T-helper 1 cell treated with Interleukin-12 subunit alpha and Interleukin-12 subunit beta and Interleukin-4 antibody, amounts not matched to agents 30 μg/mL and 1 μg/mL, for 36 hours (primary cell): ENCODE measurements around the gene SLC39A3.

Experiments
- H3K27ac Mint-ChIP-seq: one replicate; pipeline ENCODE4 v1.8.0; 2021; ENCODE audit warnings: mild to moderate bottlenecking, mixed read lengths
- H3K27me3 Mint-ChIP-seq: one replicate; pipeline ENCODE4 v1.8.0; 2021; ENCODE audit warnings: low read depth, mixed read lengths
- H3K36me3 Mint-ChIP-seq: one replicate; pipeline ENCODE4 v1.8.0; 2021; ENCODE audit warnings: low read depth, mixed read lengths
- H3K4me1 Mint-ChIP-seq: one replicate; pipeline ENCODE4 v1.8.0; 2021; ENCODE audit warnings: low read depth, mixed read lengths
- H3K4me3 Mint-ChIP-seq: one replicate; pipeline ENCODE4 v1.8.0; 2021; ENCODE audit warnings: mild to moderate bottlenecking, moderate library complexity, mixed read lengths
- H3K9me3 Mint-ChIP-seq: one replicate; pipeline ENCODE4 v1.8.0; 2021; ENCODE audit warnings: mixed read lengths

The SLC39A3 gene

GRCh38 chr19:2701361-2702169, 38.3 kb downstream of the SLC39A3 start:
- Mint-ChIP-seq H3K27me3 (peaks cover 13% of the 10 kb centered on the region), H3K27ac (no peak overlapping the region), H3K4me3 (peak overlapping the region; percentile 46), H3K4me1 (peaks cover 2% of the 10 kb centered on the region), H3K36me3 (no peaks in the 10 kb centered on the region), H3K9me3 (no peaks in the 10 kb centered on the region)

GRCh38 chr19:2700660-2701360, 39.0 kb downstream of the SLC39A3 start:
- Mint-ChIP-seq H3K36me3 (no peaks in the 10 kb centered on the region), H3K4me3 (no peak overlapping the region), H3K9me3 (no peaks in the 10 kb centered on the region), H3K27me3 (peaks cover 13% of the 10 kb centered on the region), H3K4me1 (peaks cover 2% of the 10 kb centered on the region), H3K27ac (no peak overlapping the region)

GRCh38 chr19:2699413-2700140, 40.2 kb downstream of the SLC39A3 start:
- peaks cover 2% of the 10 kb centered on the region for H3K4me1 Mint-ChIP-seq
- no peaks in the 10 kb centered on the region for H3K36me3 Mint-ChIP-seq
- peaks cover 13% of the 10 kb centered on the region for H3K27me3 Mint-ChIP-seq
- no peaks in the 10 kb centered on the region for H3K9me3 Mint-ChIP-seq
- H3K27ac Mint-ChIP-seq = no peak overlapping the region
- no peak overlapping the region for H3K4me3 Mint-ChIP-seq

GRCh38 chr19:2694196-2694595, 45.6 kb downstream of the SLC39A3 start:
- no peaks in the 10 kb centered on the region for H3K9me3 Mint-ChIP-seq
- no peak overlapping the region for H3K27ac Mint-ChIP-seq
- no peaks in the 10 kb centered on the region for H3K27me3 Mint-ChIP-seq
- H3K36me3 Mint-ChIP-seq = no peaks in the 10 kb centered on the region
- no peaks in the 10 kb centered on the region for H3K4me1 Mint-ChIP-seq
- no peak overlapping the region for H3K4me3 Mint-ChIP-seq

GRCh38 chr19:2693492-2694160, 46.2 kb downstream of the SLC39A3 start:
- Mint-ChIP-seq H3K4me3 (no peak overlapping the region), H3K27ac (no peak overlapping the region), H3K4me1 (no peaks in the 10 kb centered on the region), H3K27me3 (no peaks in the 10 kb centered on the region), H3K9me3 (no peaks in the 10 kb centered on the region), H3K36me3 (no peaks in the 10 kb centered on the region)

- Mint-ChIP-seq H3K36me3 (no peaks in the 10 kb centered on the region), H3K9me3 (no peaks in the 10 kb centered on the region), H3K4me1 (no peaks in the 10 kb centered on the region), H3K27me3 (no peaks in the 10 kb centered on the region), H3K4me3 (no peak overlapping the region), H3K27ac (no peak overlapping the region)
Measured at GRCh38 chr19:2691951-2692350, 47.9 kb downstream of the SLC39A3 start.

GRCh38 chr19:2690856-2691255, 49.0 kb downstream of the SLC39A3 start:
- H3K4me3 Mint-ChIP-seq = no peak overlapping the region
- H3K36me3 Mint-ChIP-seq = no peaks in the 10 kb centered on the region
- no peaks in the 10 kb centered on the region for H3K27me3 Mint-ChIP-seq
- H3K4me1 Mint-ChIP-seq = no peaks in the 10 kb centered on the region
- no peaks in the 10 kb centered on the region for H3K9me3 Mint-ChIP-seq
- no peak overlapping the region for H3K27ac Mint-ChIP-seq

GRCh38 chr19:2686360-2686759, 53.5 kb downstream of the SLC39A3 start:
- no peaks in the 10 kb centered on the region for H3K36me3 Mint-ChIP-seq
- no peak overlapping the region for H3K27ac Mint-ChIP-seq
- H3K4me1 Mint-ChIP-seq = no peaks in the 10 kb centered on the region
- H3K27me3 Mint-ChIP-seq = no peaks in the 10 kb centered on the region
- no peak overlapping the region for H3K4me3 Mint-ChIP-seq
- H3K9me3 Mint-ChIP-seq = no peaks in the 10 kb centered on the region

GRCh38 chr19:2685204-2685704, 54.6 kb downstream of the SLC39A3 start:
- Mint-ChIP-seq H3K9me3 (no peaks in the 10 kb centered on the region), H3K4me3 (no peak overlapping the region), H3K27me3 (no peaks in the 10 kb centered on the region), H3K4me1 (no peaks in the 10 kb centered on the region), H3K36me3 (no peaks in the 10 kb centered on the region), H3K27ac (no peak overlapping the region)

- Mint-ChIP-seq H3K36me3 (no peaks in the 10 kb centered on the region), H3K4me3 (no peak overlapping the region)
Measured at GRCh38 chr19:2683430-2684003, 56.3 kb downstream of the SLC39A3 start.

More at GRCh38 chr19:2683430-2684003, 56.3 kb downstream of the SLC39A3 start:
- Mint-ChIP-seq H3K9me3 (peaks cover 4% of the 10 kb centered on the region), H3K27ac (no peak overlapping the region), H3K27me3 (peaks cover 3% of the 10 kb centered on the region), H3K4me1 (no peaks in the 10 kb centered on the region)
